22Rv1 (cell line): Measurements from ENCODE around the gene L3MBTL4.
"Not testable (repeated sequence)": the region's sequence is repeated elsewhere in the genome, so short reads cannot be mapped to it uniquely, and the experiment has no call there.

Experiments used
- H3K27ac ChIP-seq: fragments of 450-650 bp; 2 replicates; pipeline ENCODE4 v1.5.1; 2017
- ZFX ChIP-seq: fragments of 450-650 bp; IDR thresholded peaks from 2 replicates; pipeline ENCODE4 v1.6.1; 2017; ENCODE audit warnings: antibody characterized with exemption, borderline replicate concordance
- TF ChIP-seq, protein P1 (sequence below): fragments of 450-650 bp; IDR thresholded peaks from 2 replicates; pipeline ENCODE4 v1.5.1; 2017; ENCODE audit warnings: mild to moderate bottlenecking

Gene L3MBTL4

DNA sequence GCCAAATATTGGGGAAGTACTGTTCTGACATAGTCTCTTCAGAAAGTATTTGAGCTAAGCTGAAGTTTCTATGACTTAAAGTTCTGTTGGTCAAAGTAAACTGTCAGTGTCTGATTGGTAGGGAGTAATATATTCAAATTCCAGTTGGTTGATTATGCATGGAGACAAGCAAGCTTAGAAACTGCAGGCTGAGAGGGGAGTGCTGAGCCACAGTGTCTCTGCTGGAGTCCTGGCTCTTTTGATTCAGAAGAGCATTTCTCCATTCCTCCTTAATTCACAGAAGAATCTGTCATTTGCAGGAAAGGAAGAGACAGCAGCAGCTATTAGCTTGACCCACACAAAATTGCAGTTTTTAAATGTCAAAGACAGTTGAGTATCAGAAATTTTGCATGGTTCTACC is 318.0 kb downstream of the L3MBTL4 start:
- TF ChIP-seq, protein P1, sequence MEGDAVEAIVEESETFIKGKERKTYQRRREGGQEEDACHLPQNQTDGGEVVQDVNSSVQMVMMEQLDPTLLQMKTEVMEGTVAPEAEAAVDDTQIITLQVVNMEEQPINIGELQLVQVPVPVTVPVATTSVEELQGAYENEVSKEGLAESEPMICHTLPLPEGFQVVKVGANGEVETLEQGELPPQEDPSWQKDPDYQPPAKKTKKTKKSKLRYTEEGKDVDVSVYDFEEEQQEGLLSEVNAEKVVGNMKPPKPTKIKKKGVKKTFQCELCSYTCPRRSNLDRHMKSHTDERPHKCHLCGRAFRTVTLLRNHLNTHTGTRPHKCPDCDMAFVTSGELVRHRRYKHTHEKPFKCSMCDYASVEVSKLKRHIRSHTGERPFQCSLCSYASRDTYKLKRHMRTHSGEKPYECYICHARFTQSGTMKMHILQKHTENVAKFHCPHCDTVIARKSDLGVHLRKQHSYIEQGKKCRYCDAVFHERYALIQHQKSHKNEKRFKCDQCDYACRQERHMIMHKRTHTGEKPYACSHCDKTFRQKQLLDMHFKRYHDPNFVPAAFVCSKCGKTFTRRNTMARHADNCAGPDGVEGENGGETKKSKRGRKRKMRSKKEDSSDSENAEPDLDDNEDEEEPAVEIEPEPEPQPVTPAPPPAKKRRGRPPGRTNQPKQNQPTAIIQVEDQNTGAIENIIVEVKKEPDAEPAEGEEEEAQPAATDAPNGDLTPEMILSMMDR: no peak
- no peak for TF ChIP-seq ZFX
- no peak overlapping the region for H3K27ac ChIP-seq

DNA sequence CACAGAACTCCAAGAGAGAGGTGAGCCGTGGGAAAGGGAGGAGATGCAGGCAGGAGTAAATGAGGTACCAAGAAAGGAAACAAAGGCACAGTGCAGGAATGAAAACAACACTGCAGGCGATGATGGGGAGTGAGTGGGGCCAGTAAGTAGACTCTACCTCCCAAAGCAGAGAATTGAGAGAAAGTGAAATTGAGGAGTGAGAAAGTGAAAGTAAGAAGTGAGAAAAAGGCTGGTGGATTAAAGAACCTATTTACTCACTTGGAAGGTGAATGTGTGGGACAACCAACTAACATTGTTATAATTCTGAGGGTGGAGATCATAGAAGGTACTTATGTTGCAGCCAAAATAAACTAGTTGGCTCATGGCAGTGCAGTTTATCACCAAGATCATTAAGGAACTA is 326.3 kb downstream of the L3MBTL4 start:
- no peak overlapping the region for H3K27ac ChIP-seq
- TF ChIP-seq, protein P1: no peak
- no peak for TF ChIP-seq ZFX

DNA sequence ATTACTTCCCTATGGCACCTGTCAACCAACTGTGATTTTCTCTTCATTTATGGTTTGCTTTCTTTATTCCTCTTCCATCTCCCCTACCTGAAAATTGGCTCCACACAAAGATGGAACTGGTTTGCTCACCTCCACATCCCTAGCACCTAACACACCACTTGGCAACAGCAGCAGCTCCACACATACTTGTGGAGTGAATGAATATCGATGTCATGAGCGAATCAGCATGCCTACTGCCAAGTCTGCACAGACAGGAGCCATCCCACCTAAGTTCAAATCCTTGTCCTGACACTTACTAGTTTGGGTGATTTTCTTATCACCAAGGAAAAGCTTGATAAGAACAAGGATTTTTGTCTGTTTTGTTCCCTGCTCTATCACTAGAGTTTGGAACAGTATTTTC is 328.0 kb downstream of the L3MBTL4 start:
- TF ChIP-seq, protein P1: no peak
- TF ChIP-seq ZFX: no peak
- H3K27ac ChIP-seq: no peak overlapping the region

DNA sequence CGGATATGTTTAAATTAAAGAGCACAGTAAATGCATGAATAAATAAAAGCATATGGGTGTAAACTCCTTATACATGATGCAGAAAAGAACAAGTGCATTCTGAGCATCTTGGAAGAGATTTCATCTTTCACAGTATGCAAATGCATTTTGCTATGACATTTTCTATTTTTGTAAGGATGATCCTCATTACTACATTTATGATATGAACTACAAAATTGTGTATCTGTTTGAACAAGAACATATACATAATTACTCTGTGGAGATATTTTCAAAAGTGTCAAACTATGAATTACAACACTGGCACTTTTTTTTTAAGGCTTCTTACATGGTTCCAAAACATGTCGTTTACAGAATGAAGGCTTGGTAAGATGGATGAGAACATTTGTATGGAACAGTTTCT is 335.3 kb downstream of the L3MBTL4 start:
- TF ChIP-seq, protein P1: no peak
- no peak for TF ChIP-seq ZFX
- no peak overlapping the region for H3K27ac ChIP-seq

DNA sequence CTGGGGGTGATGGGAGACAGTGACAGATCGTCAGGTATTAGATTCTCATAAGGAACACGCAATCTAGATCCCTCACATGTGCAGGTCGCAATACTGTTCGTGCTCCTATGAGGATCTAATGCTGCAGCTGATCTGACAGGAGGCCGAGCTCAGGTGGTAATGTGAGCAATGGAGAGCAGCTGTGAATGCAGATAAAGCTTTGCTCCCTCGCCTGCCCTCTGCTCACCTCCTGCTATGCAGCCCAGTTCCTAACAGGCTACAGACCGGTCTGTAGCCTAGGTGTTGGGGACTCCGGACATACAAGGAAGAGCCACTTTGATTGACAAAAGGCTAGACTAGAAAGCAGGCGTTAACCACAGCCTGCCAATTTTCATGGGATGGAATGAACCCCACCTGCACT is 335.8 kb downstream of the L3MBTL4 start:
- no peak overlapping the region for H3K27ac ChIP-seq
- TF ChIP-seq, protein P1: no peak

DNA sequence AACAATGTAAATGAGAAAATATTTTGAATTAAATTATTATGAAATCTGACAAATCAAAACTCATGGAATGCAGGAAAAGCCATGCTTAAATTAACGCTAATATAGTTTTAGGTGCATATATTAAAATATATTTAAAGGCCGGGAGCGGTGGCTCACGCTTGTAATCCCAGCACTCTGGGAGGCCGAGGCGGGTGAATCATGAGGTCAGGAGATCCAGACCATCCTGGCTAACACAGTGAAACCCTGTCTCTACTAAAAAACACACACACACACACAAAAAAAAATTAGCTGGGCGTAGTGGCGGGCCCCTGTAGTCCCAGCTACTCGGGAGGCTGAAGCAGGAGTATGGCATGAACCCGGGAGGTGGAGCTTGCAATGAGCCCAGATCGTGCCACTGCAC is 342.3 kb downstream of the L3MBTL4 start:
- not testable (repeated sequence) for H3K27ac ChIP-seq

DNA sequence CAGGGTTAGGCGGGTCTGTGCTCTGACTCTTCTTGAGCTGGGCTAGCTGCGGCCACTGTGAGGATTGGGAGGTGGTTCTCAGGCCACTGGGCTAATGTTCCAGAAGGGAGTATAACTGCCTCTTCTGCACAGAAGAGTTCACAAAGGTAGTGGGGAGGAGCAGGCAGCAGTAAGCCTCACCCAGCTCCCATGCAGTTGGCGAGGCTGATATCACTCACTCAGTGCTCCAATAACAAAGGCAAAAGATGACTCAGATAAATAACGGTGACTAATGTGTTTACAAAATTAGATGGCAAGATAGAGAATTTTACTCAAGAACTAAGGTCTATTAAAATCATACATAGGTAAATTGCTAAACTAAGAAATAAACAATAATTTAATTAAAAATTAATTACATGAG is 345.2 kb downstream of the L3MBTL4 start:
- no peak overlapping the region for H3K27ac ChIP-seq
- no peak for TF ChIP-seq ZFX
- TF ChIP-seq, protein P1: no peak

DNA sequence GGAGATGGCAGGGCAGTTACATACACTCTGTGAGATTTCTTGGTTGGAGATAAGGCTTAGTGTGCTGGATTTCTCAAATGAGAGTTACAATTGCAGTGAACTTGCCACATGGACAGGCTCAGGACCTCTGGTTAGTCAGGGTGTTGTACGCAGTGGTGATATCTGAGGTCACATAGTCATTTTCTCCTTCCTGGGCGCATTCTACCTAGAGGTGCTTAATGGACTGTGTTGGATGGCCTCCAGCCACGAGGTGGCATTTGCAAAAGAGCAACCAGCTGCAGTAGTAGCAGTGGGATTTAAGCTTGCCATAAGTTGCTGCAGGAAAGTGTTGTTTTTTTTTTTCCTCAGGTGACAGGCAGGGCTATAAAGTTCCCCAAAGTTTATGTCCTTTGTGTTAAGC is 345.6 kb downstream of the L3MBTL4 start:
- no peak overlapping the region for H3K27ac ChIP-seq
- no peak for TF ChIP-seq ZFX
- TF ChIP-seq, protein P1: no peak
